Astrocyte (in vitro differentiated cells and primary cell): ENCODE measurements around the gene PTPRT.

ENCODE experiments used
- EZH2 ChIP-seq: IDR thresholded peaks from 2 replicates; pipeline ENCODE4 v1.6.1; 2012; ENCODE audit warnings: mild to moderate bottlenecking, low read length, inconsistent platforms; ENCODE audit not compliant: insufficient read depth
- TF ChIP-seq, protein P1 (sequence below): IDR thresholded peaks from 2 replicates; pipeline ENCODE4 v1.5.1; 2011; ENCODE audit warnings: low read depth, mild to moderate bottlenecking, inconsistent platforms, low read length, moderate library complexity; ENCODE audit not compliant: insufficient read depth

DNA sequence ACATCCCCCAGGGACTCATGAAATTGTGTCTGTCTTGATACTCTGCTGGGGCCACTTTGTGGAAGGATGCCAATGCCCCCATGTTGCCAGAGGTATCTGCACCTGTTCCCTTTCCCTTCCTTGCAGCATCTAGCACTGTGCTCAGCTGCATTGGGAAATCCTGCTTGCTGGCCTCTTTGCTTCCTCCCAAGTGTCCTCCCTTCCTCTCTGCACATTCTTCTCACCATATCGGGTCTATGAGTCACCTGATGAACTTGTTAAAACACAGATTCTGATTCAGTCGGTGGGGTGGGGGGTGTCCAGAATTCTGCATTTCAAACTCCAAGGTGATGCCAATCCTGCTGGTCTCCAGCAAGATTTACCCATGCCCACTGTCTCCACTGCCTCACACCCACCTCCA is 467.8 kb downstream of the PTPRT start:
- TF ChIP-seq, protein P1, sequence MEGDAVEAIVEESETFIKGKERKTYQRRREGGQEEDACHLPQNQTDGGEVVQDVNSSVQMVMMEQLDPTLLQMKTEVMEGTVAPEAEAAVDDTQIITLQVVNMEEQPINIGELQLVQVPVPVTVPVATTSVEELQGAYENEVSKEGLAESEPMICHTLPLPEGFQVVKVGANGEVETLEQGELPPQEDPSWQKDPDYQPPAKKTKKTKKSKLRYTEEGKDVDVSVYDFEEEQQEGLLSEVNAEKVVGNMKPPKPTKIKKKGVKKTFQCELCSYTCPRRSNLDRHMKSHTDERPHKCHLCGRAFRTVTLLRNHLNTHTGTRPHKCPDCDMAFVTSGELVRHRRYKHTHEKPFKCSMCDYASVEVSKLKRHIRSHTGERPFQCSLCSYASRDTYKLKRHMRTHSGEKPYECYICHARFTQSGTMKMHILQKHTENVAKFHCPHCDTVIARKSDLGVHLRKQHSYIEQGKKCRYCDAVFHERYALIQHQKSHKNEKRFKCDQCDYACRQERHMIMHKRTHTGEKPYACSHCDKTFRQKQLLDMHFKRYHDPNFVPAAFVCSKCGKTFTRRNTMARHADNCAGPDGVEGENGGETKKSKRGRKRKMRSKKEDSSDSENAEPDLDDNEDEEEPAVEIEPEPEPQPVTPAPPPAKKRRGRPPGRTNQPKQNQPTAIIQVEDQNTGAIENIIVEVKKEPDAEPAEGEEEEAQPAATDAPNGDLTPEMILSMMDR, result no peak
- TF ChIP-seq EZH2, result no peak
